Measurements from ENCODE around the gene RUNX3. TPM values are rescaled to one million over a fixed set of nuclear protein-coding genes. Genes with fewer than 3 reads are reported as not detected.

RUNX3 gene
- polyA plus RNA-seq, 1 of the 3 experiments (the other 2 are of a cell fraction) = not detected

- TF ChIP-seq, protein P1, sequence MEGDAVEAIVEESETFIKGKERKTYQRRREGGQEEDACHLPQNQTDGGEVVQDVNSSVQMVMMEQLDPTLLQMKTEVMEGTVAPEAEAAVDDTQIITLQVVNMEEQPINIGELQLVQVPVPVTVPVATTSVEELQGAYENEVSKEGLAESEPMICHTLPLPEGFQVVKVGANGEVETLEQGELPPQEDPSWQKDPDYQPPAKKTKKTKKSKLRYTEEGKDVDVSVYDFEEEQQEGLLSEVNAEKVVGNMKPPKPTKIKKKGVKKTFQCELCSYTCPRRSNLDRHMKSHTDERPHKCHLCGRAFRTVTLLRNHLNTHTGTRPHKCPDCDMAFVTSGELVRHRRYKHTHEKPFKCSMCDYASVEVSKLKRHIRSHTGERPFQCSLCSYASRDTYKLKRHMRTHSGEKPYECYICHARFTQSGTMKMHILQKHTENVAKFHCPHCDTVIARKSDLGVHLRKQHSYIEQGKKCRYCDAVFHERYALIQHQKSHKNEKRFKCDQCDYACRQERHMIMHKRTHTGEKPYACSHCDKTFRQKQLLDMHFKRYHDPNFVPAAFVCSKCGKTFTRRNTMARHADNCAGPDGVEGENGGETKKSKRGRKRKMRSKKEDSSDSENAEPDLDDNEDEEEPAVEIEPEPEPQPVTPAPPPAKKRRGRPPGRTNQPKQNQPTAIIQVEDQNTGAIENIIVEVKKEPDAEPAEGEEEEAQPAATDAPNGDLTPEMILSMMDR (IDR thresholded peaks at IDR 0.05) = no peak
- TF ChIP-seq FOSL2 (IDR thresholded peaks at IDR 0.05; ENCODE audit: borderline replicate concordance, low read depth) = no peak
- no peak for TF ChIP-seq TCF12 (IDR thresholded peaks at IDR 0.05)
- TF ChIP-seq POLR2AphosphoS5 (IDR thresholded peaks at IDR 0.05; ENCODE audit: low read depth, low read length) = no peak
- no peak for TF ChIP-seq MAX (IDR thresholded peaks at IDR 0.05; ENCODE audit: low read depth)
Measured at GRCh38 chr1:24940231-24940630, 10.2 kb upstream of the RUNX3 start (continued).

GRCh38 chr1:24939675-24940193, 9.7 kb upstream of the RUNX3 start:
- Histone ChIP-seq H3K9me2 (no peaks in the 10 kb centered on the region), H3K4me1 (ENCODE audit: control insufficient read depth in 1 of 2, insufficient read depth in 2 of 2, low read depth in 1 of 2, low read length in 1 of 2) (no peaks in the 10 kb centered on the region; a peak in 1 of 4 replicates), H3F3A (replicated peaks; ENCODE audit: insufficient read depth) (no peaks in the 10 kb centered on the region), H4K20me1 (ENCODE audit: insufficient read depth) (no peaks in the 10 kb centered on the region), H3K4me2 (no peak overlapping the region), H3K9ac (no peak overlapping the region), H3K9me3 (no peaks in the 10 kb centered on the region), H3K79me2 (ENCODE audit: insufficient read depth) (no peaks in the 10 kb centered on the region), H3K27ac (ENCODE audit: low read depth in 2 of 2, low read length in 1 of 2) (no peak overlapping the region), H3K36me3 (replicated peaks in 1 of 2; ENCODE audit: control insufficient read depth in 1 of 2, insufficient read depth in 2 of 2, low read length in 1 of 2) (no peaks in the 10 kb centered on the region), H2AFZ (ENCODE audit: low read depth) (no peak overlapping the region), H3K4me3 (ENCODE audit: low read depth in 2 of 2, low read length in 1 of 2) (no peak overlapping the region), H3K27me3 (ENCODE audit: insufficient read depth) (peaks cover 2% of the 10 kb centered on the region; the same call in 1 of the 2 replicates)
- no peak for DNase-seq
- ChIA-PET CTCF (interaction anchor here (0.7 to 6.6 kb wide), 6 partner anchors 8 to 266 kb away, joined by 3 to 42 read pairs (median 6); partner anchors contain the start of gene RUNX3), POLR2A (no interaction called here)
- TF ChIP-seq TEAD4 (IDR thresholded peaks at IDR 0.05; ENCODE audit: borderline replicate concordance, insufficient read depth) (no peak), TAF1 (IDR thresholded peaks at IDR 0.05; ENCODE audit: borderline replicate concordance, low read depth, low read length) (no peak), GABPA (IDR thresholded peaks at IDR 0.05; ENCODE audit: low read depth) (no peak), IRF3 (IDR thresholded peaks at IDR 0.05; ENCODE audit: low read depth, low read length) (no peak), PBX3 (IDR thresholded peaks at IDR 0.05) (no peak), FOXJ3 (CRISPR knock-in tag; IDR thresholded peaks at IDR 0.05) (no peak), ELF1 (IDR thresholded peaks at IDR 0.05) (no peak), USF1 (IDR thresholded peaks at IDR 0.05; ENCODE audit: borderline replicate concordance, low read depth) (no peak), RAD21 (IDR thresholded peaks at IDR 0.05; ENCODE audit: low read length) (no peak), NFIC (IDR thresholded peaks at IDR 0.05; ENCODE audit: borderline replicate concordance) (no peak), EP300 (IDR thresholded peaks at IDR 0.05; ENCODE audit: borderline replicate concordance in 1 of 2, low read depth in 1 of 2, low read length in 1 of 2) (no peak), EZH2phosphoT487 (IDR thresholded peaks at IDR 0.05; ENCODE audit: borderline replicate concordance, low read depth) (no peak), SMC3 (IDR thresholded peaks at IDR 0.05; ENCODE audit: low read depth, low read length) (no peak), YY1 (IDR thresholded peaks at IDR 0.05; ENCODE audit: low read depth) (no peak), MXI1 (IDR thresholded peaks at IDR 0.05; ENCODE audit: low read depth, low read length) (no peak), JUND (IDR thresholded peaks at IDR 0.05) (no peak), CHD2 (IDR thresholded peaks at IDR 0.05; ENCODE audit: low read length, partially characterized antibody) (no peak)
- TF ChIP-seq, protein P2, sequence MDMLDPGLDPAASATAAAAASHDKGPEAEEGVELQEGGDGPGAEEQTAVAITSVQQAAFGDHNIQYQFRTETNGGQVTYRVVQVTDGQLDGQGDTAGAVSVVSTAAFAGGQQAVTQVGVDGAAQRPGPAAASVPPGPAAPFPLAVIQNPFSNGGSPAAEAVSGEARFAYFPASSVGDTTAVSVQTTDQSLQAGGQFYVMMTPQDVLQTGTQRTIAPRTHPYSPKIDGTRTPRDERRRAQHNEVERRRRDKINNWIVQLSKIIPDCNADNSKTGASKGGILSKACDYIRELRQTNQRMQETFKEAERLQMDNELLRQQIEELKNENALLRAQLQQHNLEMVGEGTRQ (IDR thresholded peaks at IDR 0.05; ENCODE audit: borderline replicate concordance, low read depth, low read length) = no peak
- TF ChIP-seq, protein P1 (IDR thresholded peaks at IDR 0.05) = no peak
- WGBS (ENCODE audit: low lambda C conversion rate) = 72% methylated on average over 3 of the region's 4 CpGs
